Liver (tissue), 9 donors: ENCODE measurements around the gene C1QTNF12. TPM values are rescaled to one million over a fixed set of nuclear protein-coding genes. Genes with fewer than 3 reads are reported as not detected.
"Not testable (repeated sequence)": the region's sequence is repeated elsewhere in the genome, so short reads cannot be mapped to it uniquely, and the experiment has no call there.

Experiments
- DNase-seq: peaks from one replicate; pipeline ENCODE4 v3.0.0-alpha.2; 2017; ENCODE audit warnings: low spot score
- H3K27ac ChIP-seq, 2 donors: one replicate each; pipeline ENCODE4 v1.7.0; 2013; ENCODE audit warnings: inconsistent platforms in 2 of 2, low read length in 2 of 2, control low read depth in 1 of 2, low read depth in 1 of 2, mild to moderate bottlenecking in 1 of 2
- H3K27me3 ChIP-seq, 4 donors: one replicate each; pipeline versions ENCODE4 v1.6.1 to v1.7.0; 2013; ENCODE audit warnings: low read length in 3 of 4, inconsistent platforms in 1 of 4, mild to moderate bottlenecking in 1 of 4, moderate library complexity in 1 of 4; ENCODE audit not compliant: control insufficient read depth in 4 of 4, insufficient read depth in 4 of 4
- H3K36me3 ChIP-seq, 4 donors: one replicate each; pipeline versions ENCODE4 v1.6.1 to v1.7.0; 2013; ENCODE audit warnings: low read length in 3 of 4, mild to moderate bottlenecking in 3 of 4, low read depth in 1 of 4, moderate library complexity in 1 of 4; ENCODE audit not compliant: control insufficient read depth in 4 of 4, insufficient read depth in 3 of 4
- H3K4me1 ChIP-seq, 4 donors: one replicate each; pipeline versions ENCODE4 v1.6.1 to v1.7.0; 2013; ENCODE audit warnings: low read length in 3 of 4, mild to moderate bottlenecking in 3 of 4, moderate library complexity in 1 of 4; ENCODE audit not compliant: control insufficient read depth in 4 of 4, insufficient read depth in 4 of 4
- H3K4me3 ChIP-seq, 3 donors: one replicate each; pipeline versions ENCODE4 v1.6.1 to v1.7.0; 2013; ENCODE audit warnings: low read length in 3 of 3, control low read depth in 1 of 3, low read depth in 1 of 3, mild to moderate bottlenecking in 1 of 3
- H3K9ac ChIP-seq, 2 donors: one replicate each; pipeline ENCODE4 v1.7.0; 2013; ENCODE audit warnings: low read length in 2 of 2, mild to moderate bottlenecking in 2 of 2, moderate library complexity in 2 of 2, control low read depth in 1 of 2, low read depth in 1 of 2
- H3K9me3 ChIP-seq, 4 donors: one replicate each; pipeline versions ENCODE4 v1.6.1 to v1.7.0; 2013; ENCODE audit warnings: low read length in 3 of 4; ENCODE audit not compliant: control insufficient read depth in 4 of 4
- ATF3 ChIP-seq: IDR thresholded peaks from 2 replicates; pipeline ENCODE4 v1.6.1; 2016; ENCODE audit warnings: antibody characterized with exemption
- CTCF ChIP-seq: fragments of 150-350 bp; IDR thresholded peaks from 2 replicates; pipeline ENCODE4 v1.5.1; 2017; ENCODE audit warnings: improper control_type of control experiment, low read depth, low read length; ENCODE audit not compliant: missing input control
- NR2F2 ChIP-seq: IDR thresholded peaks from 2 replicates; pipeline ENCODE4 v1.6.1; 2016; ENCODE audit warnings: antibody characterized with exemption
- REST ChIP-seq: IDR thresholded peaks from 2 replicates; pipeline ENCODE4 v1.6.1; 2016; ENCODE audit warnings: antibody characterized with exemption, mild to moderate bottlenecking
- RXRA ChIP-seq, 2 donors: IDR thresholded peaks; 2 replicates each; pipeline ENCODE4 v1.6.1; 2017 to 2018; ENCODE audit warnings: antibody characterized with exemption in 2 of 2, mild to moderate bottlenecking in 1 of 2
- SP1 ChIP-seq: IDR thresholded peaks from 2 replicates; pipeline ENCODE4 v1.6.1; 2018; ENCODE audit warnings: antibody characterized with exemption, mild to moderate bottlenecking
- TAF1 ChIP-seq: conservative IDR thresholded peaks from 2 replicates; pipeline ENCODE4 v1.6.1; 2016; ENCODE audit warnings: antibody characterized with exemption, mild to moderate bottlenecking
- ZBTB33 ChIP-seq: IDR thresholded peaks from 2 replicates; pipeline ENCODE4 v1.6.1; 2016; ENCODE audit warnings: antibody characterized with exemption
- WGBS: extraction: QIAGEN DNeasy Blood & Tissue Kit; methylation state at CpG from one replicate; pipeline ENCODE4 v1.1.7; 2013; 5-methylcytosine and 5-hydroxymethylcytosine counted together
- polyA plus RNA-seq, 2 donors: library from polyadenylated mRNA; stranded (reverse) in 1 of 2; unstranded in 1 of 2; fragments of 200-250 nt in 1 of 2; fragments of >200 nt in 1 of 2; fragmentation: Nextera tagmentation in 1 of 2; extraction: Ambion mirVana in 1 of 2; gene quantifications; one replicate each; pipeline versions ENCODE4 v1.2.1 to v1.2.3, GENCODE V29; 2013 to 2015
- total RNA-seq, 2 donors: library from RNA; depleted of rRNA; stranded (reverse); fragments of >200 nt; gene quantifications; one replicate each; pipeline ENCODE4 v1.2.3, GENCODE V29; 2014
- donor health status: healthy.
- donor health status: healthy.
- donor health status: healthy.
- donor health status: healthy.
- donor health status: healthy.

C1QTNF12 gene
- total and polyA plus RNA-seq, 4 donors: 0.39 to 0.40 TPM; not detected in 2

- H3K4me3 ChIP-seq: no peak overlapping the region
- H3K27ac ChIP-seq: no peak overlapping the region
- TF ChIP-seq NR2F2 (no peak), ZBTB33 (no peak), SP1 (no peak), CTCF (no peak)
- H3K9me3 ChIP-seq: no peaks in the 10 kb centered on the region
- 89% methylated on average over 8 of the region's 8 CpGs for WGBS
- H3K4me1 ChIP-seq: peaks cover 0 to 9% (median 0%) of the 10 kb centered on the region in 4 donors
- no peak overlapping the region for H3K9ac ChIP-seq
- H3K27me3 ChIP-seq: no peaks in the 10 kb centered on the region
- no peak for DNase-seq
- no peaks in the 10 kb centered on the region for H3K36me3 ChIP-seq
Observed at GRCh38 chr1:1197188-1197500, 49.4 kb downstream of the C1QTNF12 start.

- no peaks in the 10 kb centered on the region for H3K36me3 ChIP-seq
- WGBS: 86% methylated on average over 13 of the region's 13 CpGs
- no peaks in the 10 kb centered on the region for H3K9me3 ChIP-seq
- H3K27ac ChIP-seq: no peak overlapping the region
- no peak for DNase-seq
- H3K4me3 ChIP-seq: no peak overlapping the region
- no peak overlapping the region for H3K9ac ChIP-seq
- peaks cover 0 to 9% (median 0%) of the 10 kb centered on the region in 4 donors for H3K4me1 ChIP-seq
- no peaks in the 10 kb centered on the region for H3K27me3 ChIP-seq
- TF ChIP-seq ATF3: no peak
- TF ChIP-seq TAF1: no peak
- no peak for TF ChIP-seq CTCF
- TF ChIP-seq REST: no peak
- no peak for TF ChIP-seq RXRA (IDR thresholded peaks at IDR 0.05)
Observed at GRCh38 chr1:1196431-1197187, 49.9 kb downstream of the C1QTNF12 start.

GRCh38 chr1:1195726-1196125 is 50.8 kb downstream of the C1QTNF12 start:
- WGBS: 96% methylated on average over 6 of the region's 6 CpGs
- H3K27ac ChIP-seq, DNase-seq: not testable (repeated sequence)

More at GRCh38 chr1:1195726-1196125, 50.8 kb downstream of the C1QTNF12 start:
- H3K9me3 ChIP-seq, H3K36me3 ChIP-seq, H3K9ac ChIP-seq, H3K4me3 ChIP-seq, H3K27me3 ChIP-seq, H3K4me1 ChIP-seq: not testable (repeated sequence)
